GM12872 (cell line): ENCODE data around the gene NCKIPSD.

Experiments used
- TF ChIP-seq, protein P1 (sequence below): IDR thresholded peaks from 3 replicates; pipeline ENCODE4 v1.5.1; 2011; ENCODE audit warnings: low read depth, mild to moderate bottlenecking, low read length, moderate library complexity; ENCODE audit not compliant: insufficient read depth

Gene NCKIPSD

DNA sequence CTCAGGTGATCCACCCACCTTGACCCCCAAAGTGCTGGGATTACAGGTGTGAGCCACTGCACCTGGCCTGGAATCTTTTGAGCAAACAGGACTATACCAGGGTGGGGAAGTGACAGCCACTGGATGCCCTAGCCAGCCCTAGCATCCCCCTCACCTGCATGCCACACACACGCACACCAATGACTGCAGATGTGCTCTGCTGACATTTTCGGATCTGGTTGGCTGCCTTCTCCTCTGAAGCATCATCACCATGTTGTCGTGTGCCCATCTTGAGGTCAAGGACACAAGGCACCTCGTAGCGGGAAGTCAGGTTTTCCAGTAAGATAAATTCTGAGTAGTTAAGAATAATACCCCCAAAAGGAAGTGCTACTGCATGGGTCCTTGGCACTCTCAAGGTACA lies 3.7 kb upstream of the NCKIPSD start:
- TF ChIP-seq, protein P1, sequence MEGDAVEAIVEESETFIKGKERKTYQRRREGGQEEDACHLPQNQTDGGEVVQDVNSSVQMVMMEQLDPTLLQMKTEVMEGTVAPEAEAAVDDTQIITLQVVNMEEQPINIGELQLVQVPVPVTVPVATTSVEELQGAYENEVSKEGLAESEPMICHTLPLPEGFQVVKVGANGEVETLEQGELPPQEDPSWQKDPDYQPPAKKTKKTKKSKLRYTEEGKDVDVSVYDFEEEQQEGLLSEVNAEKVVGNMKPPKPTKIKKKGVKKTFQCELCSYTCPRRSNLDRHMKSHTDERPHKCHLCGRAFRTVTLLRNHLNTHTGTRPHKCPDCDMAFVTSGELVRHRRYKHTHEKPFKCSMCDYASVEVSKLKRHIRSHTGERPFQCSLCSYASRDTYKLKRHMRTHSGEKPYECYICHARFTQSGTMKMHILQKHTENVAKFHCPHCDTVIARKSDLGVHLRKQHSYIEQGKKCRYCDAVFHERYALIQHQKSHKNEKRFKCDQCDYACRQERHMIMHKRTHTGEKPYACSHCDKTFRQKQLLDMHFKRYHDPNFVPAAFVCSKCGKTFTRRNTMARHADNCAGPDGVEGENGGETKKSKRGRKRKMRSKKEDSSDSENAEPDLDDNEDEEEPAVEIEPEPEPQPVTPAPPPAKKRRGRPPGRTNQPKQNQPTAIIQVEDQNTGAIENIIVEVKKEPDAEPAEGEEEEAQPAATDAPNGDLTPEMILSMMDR, result no peak

DNA sequence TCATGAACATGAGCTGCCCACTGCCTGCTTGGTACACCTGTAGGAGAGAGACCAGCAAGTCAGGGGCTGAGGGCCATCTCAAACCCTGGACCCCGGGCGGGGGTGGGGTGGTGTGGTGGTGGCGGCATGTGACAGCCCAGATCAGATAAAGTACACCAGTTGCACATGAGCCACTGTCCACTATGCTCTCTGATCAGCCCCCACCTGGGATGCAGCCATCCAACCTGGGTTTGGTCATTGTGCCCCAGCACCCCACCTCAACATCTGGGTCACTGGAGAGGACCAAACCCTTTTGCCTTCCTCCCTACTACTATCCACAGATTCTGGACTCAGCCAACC lies 3.0 kb upstream of the NCKIPSD start:
- TF ChIP-seq, protein P1, result no peak

DNA sequence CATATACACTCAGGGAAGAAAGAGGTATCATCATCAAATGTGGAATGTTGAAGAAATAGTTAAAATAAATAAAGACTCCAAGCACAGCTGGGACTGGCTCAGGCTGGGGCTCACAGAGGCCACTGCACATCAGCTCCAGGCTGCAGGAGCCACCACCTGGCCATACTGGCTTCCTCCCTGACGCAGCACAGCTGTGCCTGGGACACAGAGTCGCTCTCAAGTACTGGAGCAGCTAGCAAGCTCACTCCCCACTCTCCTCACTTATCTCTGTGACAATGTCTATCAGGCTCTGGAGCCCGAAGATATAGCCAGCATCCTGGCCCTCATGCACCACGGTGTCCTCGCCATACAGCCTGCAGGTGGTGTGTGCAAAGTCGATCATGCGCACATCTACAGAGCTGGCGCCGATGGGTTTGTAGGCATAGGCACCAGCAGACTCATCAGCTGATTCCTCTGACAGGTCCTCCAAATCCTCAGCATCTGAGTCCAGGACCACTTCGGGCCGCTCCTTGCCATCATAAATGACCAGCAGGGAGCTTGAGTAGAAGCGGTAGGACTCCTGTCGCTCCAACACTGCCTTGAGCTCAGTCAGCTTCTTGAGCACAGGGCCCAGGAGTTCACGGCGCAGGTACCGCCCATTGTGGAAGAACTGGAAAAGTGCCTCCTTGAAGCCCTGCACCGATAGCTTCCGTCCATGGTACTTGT lies 2.5 kb upstream of the NCKIPSD start:
- TF ChIP-seq, protein P1, result no peak

- TF ChIP-seq, protein P1, result no peak
These were observed 1.5 kb upstream of the NCKIPSD start for GRCh38 chr3:48687220-48687678.

DNA sequence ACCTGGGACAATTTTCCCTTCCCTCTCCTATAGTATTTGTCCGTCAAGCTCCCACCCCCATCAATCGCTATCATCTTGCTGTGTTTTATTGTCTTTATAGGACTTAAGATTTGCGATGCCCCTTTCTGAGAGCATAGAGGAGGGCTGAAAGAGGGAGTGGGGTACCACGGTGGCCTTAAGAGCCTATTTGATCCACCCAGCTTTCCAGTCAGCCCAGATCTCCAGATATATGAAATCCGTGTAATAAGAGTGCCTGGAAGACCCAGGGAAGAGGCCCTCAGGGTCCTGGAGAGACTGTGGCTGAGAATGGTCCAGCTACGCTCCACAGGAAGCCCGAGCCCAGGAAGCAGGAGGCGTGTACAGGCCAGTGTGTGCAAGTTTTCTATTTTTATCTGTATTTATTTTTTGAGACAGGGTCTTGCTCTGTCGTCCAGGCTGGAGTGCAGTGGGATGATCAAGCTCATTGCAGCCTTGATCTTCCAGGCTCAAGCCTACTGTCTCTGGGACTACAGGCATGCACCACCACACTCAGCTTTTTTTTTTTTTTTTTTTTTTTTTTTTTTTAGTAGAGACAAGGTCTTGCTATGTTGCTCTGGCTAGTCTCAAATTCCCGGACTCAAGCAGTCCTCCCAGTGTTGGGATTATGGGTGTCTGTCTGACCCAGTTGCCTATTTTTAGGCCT lies 964 bp upstream of the NCKIPSD start:
- TF ChIP-seq, protein P1, result 0 out of 3 replicates have a peak, but pooled peaks have one; percentile 2

GRCh38 chr3:48685293-48685602 lies 467 bp downstream of the NCKIPSD start:
- TF ChIP-seq, protein P1, result no peak

DNA sequence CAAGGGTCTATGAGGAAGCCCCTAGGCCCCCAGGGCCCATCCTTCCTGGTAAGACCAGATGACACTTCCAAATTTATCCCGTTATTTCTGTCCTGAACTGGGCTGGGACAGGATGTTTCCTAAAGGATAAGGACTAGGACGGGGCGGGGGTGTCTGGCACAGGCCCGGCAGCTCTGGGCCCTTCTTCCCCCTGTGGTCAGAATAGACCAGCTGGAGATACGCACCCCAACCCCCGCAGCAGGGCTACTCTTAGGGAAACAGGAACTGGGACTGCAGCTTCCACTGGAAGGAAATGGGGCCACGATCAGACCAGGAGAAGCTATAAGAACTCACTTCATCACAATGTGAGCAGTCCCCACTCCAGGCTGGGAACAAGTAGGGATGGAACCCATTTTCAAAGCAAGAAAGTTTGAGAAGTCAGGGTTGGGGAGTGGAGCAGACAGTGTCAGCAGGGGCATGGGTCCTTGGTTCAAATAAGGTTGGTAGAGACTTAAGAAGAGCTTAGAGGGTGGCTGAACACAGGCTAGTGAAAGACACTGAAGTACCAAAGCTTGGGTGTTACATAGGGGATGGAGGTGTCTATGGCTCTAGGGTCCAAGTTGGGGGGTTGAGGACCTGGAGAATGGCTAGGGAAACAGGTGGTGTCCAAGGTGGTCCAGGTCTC lies 1.1 kb downstream of the NCKIPSD start:
- TF ChIP-seq, protein P1, result no peak
